Activated CD4-positive, alpha-beta T cell treated with anti-CD3 and anti-CD28 coated beads, Interleukin-10, Interleukin-2, amounts not matched to agents 100 ng/mL and 50 ng/mL, durations not matched to agents 16 hours and 8 hours (primary cell): ENCODE data around the gene ESYT2.

Source experiments
- DNase-seq: peaks from one replicate; pipeline ENCODE4 v3.0.0-alpha.2; 2020

The ESYT2 gene

GRCh38 chr7:158825628-158826289 lies 3.5 kb downstream of the ESYT2 start:
- DNase-seq = peak; percentile 32

GRCh38 chr7:158824028-158824427 lies 5.3 kb downstream of the ESYT2 start:
- peak; percentile 91 for DNase-seq

- DNase-seq = peak; percentile 64
Measured at GRCh38 chr7:158821171-158822031, 7.9 kb downstream of the ESYT2 start.

- DNase-seq = no peak
Measured at GRCh38 chr7:158820656-158821055, 8.7 kb downstream of the ESYT2 start.

GRCh38 chr7:158819571-158820203 lies 9.6 kb downstream of the ESYT2 start:
- DNase-seq = peak; percentile 67

- peak; percentile 86 for DNase-seq
Measured at GRCh38 chr7:158818325-158819213, 10.7 kb downstream of the ESYT2 start.

GRCh38 chr7:158816995-158817394 lies 12.3 kb downstream of the ESYT2 start:
- no peak for DNase-seq

GRCh38 chr7:158816271-158816670 lies 13.0 kb downstream of the ESYT2 start:
- DNase-seq = no peak

GRCh38 chr7:158815800-158816128 lies 13.5 kb downstream of the ESYT2 start:
- no peak for DNase-seq

GRCh38 chr7:158815083-158815799 lies 14.1 kb downstream of the ESYT2 start:
- no peak for DNase-seq

- DNase-seq = peak; percentile 49
Measured at GRCh38 chr7:158814637-158815036, 14.7 kb downstream of the ESYT2 start.

GRCh38 chr7:158812684-158813083 lies 16.6 kb downstream of the ESYT2 start:
- DNase-seq = peak; percentile 73

GRCh38 chr7:158811894-158812293 lies 17.4 kb downstream of the ESYT2 start:
- no peak for DNase-seq

- peak; percentile 69 for DNase-seq
Measured at GRCh38 chr7:158811461-158811860, 17.8 kb downstream of the ESYT2 start.

GRCh38 chr7:158810846-158811245 lies 18.5 kb downstream of the ESYT2 start:
- no peak for DNase-seq

GRCh38 chr7:158809596-158809995 lies 19.7 kb downstream of the ESYT2 start:
- DNase-seq = no peak

- DNase-seq = no peak
Measured at GRCh38 chr7:158808126-158808525, 21.2 kb downstream of the ESYT2 start.

GRCh38 chr7:158805937-158806336 lies 23.4 kb downstream of the ESYT2 start:
- DNase-seq = no peak

GRCh38 chr7:158805414-158805813 lies 23.9 kb downstream of the ESYT2 start:
- no peak for DNase-seq

GRCh38 chr7:158804335-158804734 lies 25.0 kb downstream of the ESYT2 start:
- no peak for DNase-seq

- DNase-seq = no peak
Measured at GRCh38 chr7:158803367-158803969, 25.8 kb downstream of the ESYT2 start.
